ENCODE data around the gene NTRK2.

Gene NTRK2

DNA sequence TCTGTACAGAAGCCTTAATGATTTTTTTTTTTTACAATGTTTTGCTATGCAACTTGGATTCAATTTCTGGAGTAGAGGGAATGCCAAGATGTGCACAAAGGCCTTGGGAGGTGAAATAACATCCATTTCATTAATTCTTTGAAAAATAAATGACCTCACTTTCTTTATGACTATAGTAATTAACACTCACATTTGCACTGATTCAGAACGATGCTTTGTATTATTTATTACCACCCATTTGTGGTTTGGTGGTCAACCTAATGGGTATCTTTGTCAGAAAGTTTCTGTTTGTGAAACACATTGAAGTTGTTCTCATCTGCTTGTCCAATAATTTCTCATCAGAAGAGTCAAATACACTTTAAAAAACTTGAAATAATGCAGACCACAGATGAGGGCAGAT is 169.3 kb downstream of the NTRK2 start:
- ATAC-seq (ENCODE audit: insufficient read depth, low read depth): no peak
- DNase-seq: no peak
- no peaks in the 10 kb centered on the region for H3K79me2 ChIP-seq (ENCODE audit: insufficient read depth, low read length)
- no peaks in the 10 kb centered on the region for H3K27me3 ChIP-seq (ENCODE audit: insufficient read depth, low read length, poor library complexity)
- no peak overlapping the region for H3K9ac ChIP-seq (ENCODE audit: low read depth, low read length)
- H3K27ac ChIP-seq (ENCODE audit: low read length): no peak overlapping the region
- no peaks in the 10 kb centered on the region for H3K9me3 ChIP-seq (ENCODE audit: insufficient read depth, low read length, severe bottlenecking)
- H2AFZ ChIP-seq (ENCODE audit: low read depth, low read length): no peak overlapping the region
- no peak overlapping the region for H3K4me2 ChIP-seq (ENCODE audit: insufficient read depth, low read length)
- TF ChIP-seq EZH2 (IDR thresholded peaks at IDR 0.05; ENCODE audit: borderline replicate concordance, low read depth, low read length, severe bottlenecking) (no peak), CTCF (IDR thresholded peaks at IDR 0.05; ENCODE audit: borderline replicate concordance, extremely low read depth, low read length, poor library complexity, severe bottlenecking) (no peak)
- no peaks in the 10 kb centered on the region for H3K4me1 ChIP-seq (ENCODE audit: insufficient read depth, low read length)
- no peaks in the 10 kb centered on the region for H3K36me3 ChIP-seq (ENCODE audit: insufficient read depth, low read length)
- H3K4me3 ChIP-seq (ENCODE audit: low read depth in 1 of 2, low read length in 2 of 2): no peak overlapping the region
- no peaks in the 10 kb centered on the region for H4K20me1 ChIP-seq (ENCODE audit: insufficient read depth, low read length)

DNA sequence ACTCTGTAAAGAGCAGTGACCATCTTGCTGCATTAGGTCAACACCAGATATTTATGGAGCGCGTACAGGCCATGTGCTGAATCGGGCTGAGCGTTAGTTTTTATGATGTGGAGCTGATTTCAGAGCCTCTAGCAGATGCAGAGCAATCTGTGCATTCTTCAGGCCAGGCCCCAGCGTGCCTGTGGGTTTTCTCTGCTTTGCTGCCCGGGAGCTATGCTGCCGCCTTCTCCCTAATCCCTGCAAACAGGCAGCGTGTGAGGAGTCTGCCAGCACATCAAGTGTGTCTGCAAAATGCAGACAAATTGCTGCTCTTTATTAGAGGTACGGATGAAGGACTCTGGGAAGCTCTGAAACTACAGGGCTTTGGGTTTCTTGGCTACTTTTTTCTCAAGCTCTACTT is 170.0 kb downstream of the NTRK2 start:
- no peak overlapping the region for H3K27ac ChIP-seq (ENCODE audit: low read length)
- no peaks in the 10 kb centered on the region for H4K20me1 ChIP-seq (ENCODE audit: insufficient read depth, low read length)
- no peaks in the 10 kb centered on the region for H3K4me1 ChIP-seq (ENCODE audit: insufficient read depth, low read length)
- H3K36me3 ChIP-seq (ENCODE audit: insufficient read depth, low read length): no peaks in the 10 kb centered on the region
- DNase-seq: no peak
- no peak overlapping the region for H3K4me2 ChIP-seq (ENCODE audit: insufficient read depth, low read length)
- no peak for ATAC-seq (ENCODE audit: insufficient read depth, low read depth)
- no peak for TF ChIP-seq EZH2 (IDR thresholded peaks at IDR 0.05; ENCODE audit: borderline replicate concordance, low read depth, low read length, severe bottlenecking)
- H3K27me3 ChIP-seq (ENCODE audit: insufficient read depth, low read length, poor library complexity): no peaks in the 10 kb centered on the region
- H2AFZ ChIP-seq (ENCODE audit: low read depth, low read length): no peak overlapping the region
- no peaks in the 10 kb centered on the region for H3K9me3 ChIP-seq (ENCODE audit: insufficient read depth, low read length, severe bottlenecking)
- H3K9ac ChIP-seq (ENCODE audit: low read depth, low read length): no peak overlapping the region
- H3K4me3 ChIP-seq (ENCODE audit: low read depth in 1 of 2, low read length in 2 of 2): no peak overlapping the region
- no peaks in the 10 kb centered on the region for H3K79me2 ChIP-seq (ENCODE audit: insufficient read depth, low read length)

GRCh38 chr9:84841931-84842330 is 172.4 kb downstream of the NTRK2 start:
- no peak overlapping the region for H3K4me2 ChIP-seq (ENCODE audit: insufficient read depth, low read length)
- TF ChIP-seq EZH2 (IDR thresholded peaks at IDR 0.05; ENCODE audit: borderline replicate concordance, low read depth, low read length, severe bottlenecking) (no peak), CTCF (IDR thresholded peaks at IDR 0.05; ENCODE audit: borderline replicate concordance, extremely low read depth, low read length, poor library complexity, severe bottlenecking) (no peak)
- ATAC-seq (ENCODE audit: insufficient read depth, low read depth) (no peak), DNase-seq (no peak)
- no peaks in the 10 kb centered on the region for H4K20me1 ChIP-seq (ENCODE audit: insufficient read depth, low read length)
- H3K4me1 ChIP-seq (ENCODE audit: insufficient read depth, low read length): no peaks in the 10 kb centered on the region
- no peak overlapping the region for H3K27ac ChIP-seq (ENCODE audit: low read length)
- H3K9ac ChIP-seq (ENCODE audit: low read depth, low read length): no peak overlapping the region
- no peaks in the 10 kb centered on the region for H3K36me3 ChIP-seq (ENCODE audit: insufficient read depth, low read length)
- no peak overlapping the region for H2AFZ ChIP-seq (ENCODE audit: low read depth, low read length)
- H3K9me3 ChIP-seq (ENCODE audit: insufficient read depth, low read length, severe bottlenecking): no peaks in the 10 kb centered on the region
- H3K27me3 ChIP-seq (ENCODE audit: insufficient read depth, low read length, poor library complexity): no peaks in the 10 kb centered on the region
- no peaks in the 10 kb centered on the region for H3K79me2 ChIP-seq (ENCODE audit: insufficient read depth, low read length)
- H3K4me3 ChIP-seq (ENCODE audit: low read depth in 1 of 2, low read length in 2 of 2): no peak overlapping the region

GRCh38 chr9:84843175-84843824 is 173.8 kb downstream of the NTRK2 start:
- H3K4me1 ChIP-seq (ENCODE audit: insufficient read depth, low read length): no peaks in the 10 kb centered on the region
- no peaks in the 10 kb centered on the region for H3K79me2 ChIP-seq (ENCODE audit: insufficient read depth, low read length)
- no peaks in the 10 kb centered on the region for H3K36me3 ChIP-seq (ENCODE audit: insufficient read depth, low read length)
- no peak for DNase-seq
- H3K4me2 ChIP-seq (ENCODE audit: insufficient read depth, low read length): no peak overlapping the region
- TF ChIP-seq EZH2 (IDR thresholded peaks at IDR 0.05; ENCODE audit: borderline replicate concordance, low read depth, low read length, severe bottlenecking) (no peak), CTCF (IDR thresholded peaks at IDR 0.05; ENCODE audit: borderline replicate concordance, extremely low read depth, low read length, poor library complexity, severe bottlenecking) (no peak)
- no peak for ATAC-seq (ENCODE audit: insufficient read depth, low read depth)
- no peak overlapping the region for H3K27ac ChIP-seq (ENCODE audit: low read length)
- no peak overlapping the region for H3K9ac ChIP-seq (ENCODE audit: low read depth, low read length)
- H4K20me1 ChIP-seq (ENCODE audit: insufficient read depth, low read length): no peaks in the 10 kb centered on the region
- H3K27me3 ChIP-seq (ENCODE audit: insufficient read depth, low read length, poor library complexity): no peaks in the 10 kb centered on the region
- no peaks in the 10 kb centered on the region for H3K9me3 ChIP-seq (ENCODE audit: insufficient read depth, low read length, severe bottlenecking)
- H2AFZ ChIP-seq (ENCODE audit: low read depth, low read length): no peak overlapping the region
- no peak overlapping the region for H3K4me3 ChIP-seq (ENCODE audit: low read depth in 1 of 2, low read length in 2 of 2)
